Brain microvascular endothelial cell (primary cell): ENCODE measurements around the gene B3GALT4.
A peak's percentile ranks its signal among the peaks of the same experiment; 100 is the strongest.

Source experiments
- DNase-seq: peaks from one replicate; pipeline ENCODE4 v3.0.0-alpha.2; 2020
- H3K27ac ChIP-seq: fragments of 250-450 bp; sonication (Bioruptor Pico); 2 replicates; pipeline ENCODE4 v1.5.1; 2020; ENCODE audit warnings: mild to moderate bottlenecking, moderate library complexity
- H3K27me3 ChIP-seq: fragments of 250-450 bp; sonication (Bioruptor Pico); replicated peaks from 2 replicates; pipeline ENCODE4 v1.5.1; 2020; ENCODE audit warnings: mild to moderate bottlenecking
- H3K36me3 ChIP-seq: fragments of 250-450 bp; sonication (Bioruptor Pico); replicated peaks from 2 replicates; pipeline ENCODE4 v1.5.1; 2020; ENCODE audit warnings: mild to moderate bottlenecking
- H3K4me3 ChIP-seq: 2 replicates; pipeline ENCODE4 v1.5.1; 2011; ENCODE audit warnings: low read depth, mild to moderate bottlenecking, control low read depth, low read length, moderate library complexity
- CTCF ChIP-seq: IDR thresholded peaks from 2 replicates; pipeline ENCODE4 v1.5.1; 2011; ENCODE audit warnings: low read depth, mild to moderate bottlenecking, moderate library complexity, low read length, control low read depth, inconsistent platforms; ENCODE audit errors: missing control alignments
- in situ Hi-C: cut with HindIII; loops from 2 replicates; pipeline ENCODE4 v1.10.0; 2017; ENCODE audit warnings: low sequenced_read_pairs, low pct_ligation_motif_present

Gene B3GALT4

GRCh38 chr6:33295621-33296369 lies 18.9 kb downstream of the B3GALT4 start:
- DNase-seq: no peak
- TF ChIP-seq CTCF: no peak
- in situ Hi-C loops: no loop called here
- H3K4me3 ChIP-seq: no peak overlapping the region
- peaks cover 38% of the 10 kb centered on the region for H3K36me3 ChIP-seq
- no peaks in the 10 kb centered on the region for H3K27me3 ChIP-seq
- H3K27ac ChIP-seq: no peak overlapping the region

GRCh38 chr6:33296797-33297405 lies 20.0 kb downstream of the B3GALT4 start:
- DNase-seq: no peak
- no peak overlapping the region for H3K27ac ChIP-seq
- peaks cover 35% of the 10 kb centered on the region for H3K36me3 ChIP-seq
- H3K27me3 ChIP-seq: no peaks in the 10 kb centered on the region
- peak overlapping the region; percentile 88 for H3K4me3 ChIP-seq
- in situ Hi-C loops: no loop called here
- TF ChIP-seq CTCF: no peak

- Histone ChIP-seq H3K27ac (peak overlapping the region; percentile 61), H3K4me3 (peak overlapping the region; percentile 88), H3K36me3 (peaks cover 33% of the 10 kb centered on the region), H3K27me3 (no peaks in the 10 kb centered on the region)
- no peak for TF ChIP-seq CTCF
- in situ Hi-C loops: no loop called here
- DNase-seq: no peak
These were observed 20.6 kb downstream of the B3GALT4 start for GRCh38 chr6:33297406-33297955.

- Histone ChIP-seq H3K27me3 (no peaks in the 10 kb centered on the region), H3K4me3 (peak overlapping the region; percentile 88), H3K36me3 (peaks cover 36% of the 10 kb centered on the region), H3K27ac (peak overlapping the region; percentile 92)
- DNase-seq: peak; percentile 85
- no peak for TF ChIP-seq CTCF
- in situ Hi-C loops: no loop called here
These were observed 21.2 kb downstream of the B3GALT4 start for GRCh38 chr6:33297956-33298772.

- Histone ChIP-seq H3K27me3 (no peaks in the 10 kb centered on the region), H3K27ac (peak within 1 kb of the TSS; percentile 92), H3K4me3 (peak within 1 kb of the TSS; percentile 88), H3K36me3 (peaks cover 37% of the 10 kb centered on the region)
- in situ Hi-C loops: no loop called here
- no peak for DNase-seq
- no peak for TF ChIP-seq CTCF
These were observed 21.9 kb downstream of the B3GALT4 start, which contains the start of gene RGL2 for GRCh38 chr6:33298773-33299236. Gene RGL2 (minus strand): TSS chr6:33298942. CDS start chr6:33298610, 332 bp downstream.
